GM23248 (cell line): ENCODE data around the gene FRMD5.
"Not testable (repeated sequence)": the region's sequence is repeated elsewhere in the genome, so short reads cannot be mapped to it uniquely, and the experiment has no call there.

Experiments used
- EZH2 ChIP-seq: fragments of 200-600 bp; sonication (generic); IDR thresholded peaks from 2 replicates; pipeline ENCODE4 v1.6.1; 2018; ENCODE audit warnings: antibody characterized with exemption, mild to moderate bottlenecking; ENCODE audit not compliant: insufficient read depth, poor library complexity, severe bottlenecking
- EZH2phosphoT487 ChIP-seq: fragments of 200-600 bp; sonication (generic); IDR thresholded peaks from 2 replicates; pipeline ENCODE4 v1.6.1; 2018; ENCODE audit warnings: antibody characterized with exemption, moderate library complexity, mild to moderate bottlenecking, low read depth; ENCODE audit not compliant: insufficient read depth

DNA sequence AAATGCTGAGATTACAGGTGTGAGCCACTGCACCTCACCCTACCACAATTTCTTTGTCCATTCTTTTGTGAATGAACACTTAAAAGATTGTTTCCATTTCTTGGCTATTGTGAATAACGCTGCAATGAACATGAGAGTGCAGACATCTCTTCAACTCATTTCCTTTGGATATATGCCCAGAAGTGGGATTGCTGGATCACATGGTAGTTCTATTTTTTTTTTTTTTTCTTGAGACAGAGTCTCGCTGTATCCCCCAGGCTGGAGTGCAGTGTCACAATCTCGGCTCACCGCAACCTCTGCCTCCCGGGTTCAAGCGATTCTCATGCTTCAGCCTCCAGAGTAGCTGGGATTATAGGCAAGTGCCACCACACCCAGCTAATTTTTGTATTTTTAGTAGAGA lies 194.8 kb downstream of the FRMD5 start:
- TF ChIP-seq EZH2, EZH2phosphoT487: not testable (repeated sequence)
